HG03565 (cell line): ENCODE data around the gene ZNF506.
"Not testable (repeated sequence)": the region's sequence is repeated elsewhere in the genome, so short reads cannot be mapped to it uniquely, and the experiment has no call there.

Experiments used
- ATAC-seq: cut with Tn5 transposase; IDR thresholded peaks from one replicate; pipeline ENCODE4 v1.9.1; 2021; ENCODE audit warnings: mild to moderate bottlenecking, moderate library complexity; ENCODE audit not compliant: unreplicated experiment

Gene ZNF506

GRCh38 chr19:19781791-19782190 lies 39.8 kb downstream of the ZNF506 start:
- ATAC-seq: not testable (repeated sequence)

GRCh38 chr19:19778666-19779065 lies 42.9 kb downstream of the ZNF506 start:
- ATAC-seq: no peak

GRCh38 chr19:19777692-19778091 lies 43.9 kb downstream of the ZNF506 start:
- no peak for ATAC-seq

GRCh38 chr19:19776206-19777008 lies 45.1 kb downstream of the ZNF506 start:
- ATAC-seq: peak; percentile 97

GRCh38 chr19:19775891-19776205 lies 45.7 kb downstream of the ZNF506 start:
- peak; percentile 0 for ATAC-seq

GRCh38 chr19:19774354-19775033 lies 47.1 kb downstream of the ZNF506 start:
- no peak for ATAC-seq

GRCh38 chr19:19771963-19772362 lies 49.6 kb downstream of the ZNF506 start:
- ATAC-seq: not testable (repeated sequence)

- ATAC-seq: not testable (repeated sequence)
Observed at GRCh38 chr19:19769971-19770370, 51.6 kb downstream of the ZNF506 start.

GRCh38 chr19:19758164-19758563 lies 63.4 kb downstream of the ZNF506 start:
- no peak for ATAC-seq

GRCh38 chr19:19752760-19753403 lies 68.7 kb downstream of the ZNF506 start:
- no peak for ATAC-seq

- ATAC-seq: no peak
Observed at GRCh38 chr19:19751846-19752245, 69.7 kb downstream of the ZNF506 start.

GRCh38 chr19:19750842-19751790 lies 70.4 kb downstream of the ZNF506 start:
- ATAC-seq: no peak

GRCh38 chr19:19749908-19750841 lies 71.4 kb downstream of the ZNF506 start:
- no peak for ATAC-seq

GRCh38 chr19:19749117-19749907 lies 72.2 kb downstream of the ZNF506 start:
- ATAC-seq: no peak

GRCh38 chr19:19748249-19748938 lies 73.2 kb downstream of the ZNF506 start:
- ATAC-seq: no peak

GRCh38 chr19:19747357-19748220 lies 74.0 kb downstream of the ZNF506 start:
- ATAC-seq: no peak
